ENCODE data around the gene ERC1. TPM values are rescaled to one million over a fixed set of nuclear protein-coding genes. Genes with fewer than 3 reads are reported as not detected.

The ERC1 gene
- polyA plus RNA-seq, 1 donor from 2014 or later = 7.1 TPM

- TF ChIP-seq SMC3 (conservative IDR thresholded peaks at IDR 0.05; ENCODE audit: poor library complexity) (no peak), RAD21 (conservative IDR thresholded peaks at IDR 0.05) (no peak), REST (IDR thresholded peaks at IDR 0.05; ENCODE audit: borderline replicate concordance) (no peak), TAF1 (IDR thresholded peaks at IDR 0.05; ENCODE audit: low read depth) (no peak), POLR2AphosphoS5 (IDR thresholded peaks at IDR 0.05) (no peak)
- TF ChIP-seq, protein P1, sequence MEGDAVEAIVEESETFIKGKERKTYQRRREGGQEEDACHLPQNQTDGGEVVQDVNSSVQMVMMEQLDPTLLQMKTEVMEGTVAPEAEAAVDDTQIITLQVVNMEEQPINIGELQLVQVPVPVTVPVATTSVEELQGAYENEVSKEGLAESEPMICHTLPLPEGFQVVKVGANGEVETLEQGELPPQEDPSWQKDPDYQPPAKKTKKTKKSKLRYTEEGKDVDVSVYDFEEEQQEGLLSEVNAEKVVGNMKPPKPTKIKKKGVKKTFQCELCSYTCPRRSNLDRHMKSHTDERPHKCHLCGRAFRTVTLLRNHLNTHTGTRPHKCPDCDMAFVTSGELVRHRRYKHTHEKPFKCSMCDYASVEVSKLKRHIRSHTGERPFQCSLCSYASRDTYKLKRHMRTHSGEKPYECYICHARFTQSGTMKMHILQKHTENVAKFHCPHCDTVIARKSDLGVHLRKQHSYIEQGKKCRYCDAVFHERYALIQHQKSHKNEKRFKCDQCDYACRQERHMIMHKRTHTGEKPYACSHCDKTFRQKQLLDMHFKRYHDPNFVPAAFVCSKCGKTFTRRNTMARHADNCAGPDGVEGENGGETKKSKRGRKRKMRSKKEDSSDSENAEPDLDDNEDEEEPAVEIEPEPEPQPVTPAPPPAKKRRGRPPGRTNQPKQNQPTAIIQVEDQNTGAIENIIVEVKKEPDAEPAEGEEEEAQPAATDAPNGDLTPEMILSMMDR (IDR thresholded peaks at IDR 0.05; ENCODE audit: poor library complexity, severe bottlenecking) = no peak
- Histone ChIP-seq H3K4me2 (ENCODE audit: low read length) (no peak overlapping the region), H3K9me2 (ENCODE audit: insufficient read depth, low read length) (no peaks in the 10 kb centered on the region), H4K20me1 (ENCODE audit: insufficient read depth) (no peaks in the 10 kb centered on the region), H3K9ac (ENCODE audit: low read length) (no peak overlapping the region), H3K79me2 (replicated peaks; ENCODE audit: insufficient read depth, low read length) (no peaks in the 10 kb centered on the region), H3K27ac (ENCODE audit: low read length) (no peak overlapping the region), H3F3A (ENCODE audit: insufficient read depth, low read length, poor library complexity, severe bottlenecking) (no peaks in the 10 kb centered on the region), H3K27me3 (ENCODE audit: insufficient read depth, low read depth, low read length) (no peaks in the 10 kb centered on the region), H2AFZ (ENCODE audit: low read depth, low read length) (no peak overlapping the region), H3K36me3 (ENCODE audit: insufficient read depth, low read length) (no peaks in the 10 kb centered on the region), H3K4me3 (ENCODE audit: low read length) (no peak overlapping the region), H3K9me3 (ENCODE audit: low read length) (no peaks in the 10 kb centered on the region)
Measured at GRCh38 chr12:1382826-1383225, 391.8 kb downstream of the ERC1 start.

GRCh38 chr12:1383758-1384157 is 392.7 kb downstream of the ERC1 start:
- no peak overlapping the region for H2AFZ ChIP-seq (ENCODE audit: low read depth, low read length)
- no peaks in the 10 kb centered on the region for H3K36me3 ChIP-seq (ENCODE audit: insufficient read depth, low read length)
- H3K9ac ChIP-seq (ENCODE audit: low read length) = no peak overlapping the region
- no peaks in the 10 kb centered on the region for H3K27me3 ChIP-seq (ENCODE audit: insufficient read depth, low read depth, low read length)
- no peaks in the 10 kb centered on the region for H3K9me2 ChIP-seq (ENCODE audit: insufficient read depth, low read length)
- no peak overlapping the region for H3K4me3 ChIP-seq (ENCODE audit: low read length)
- no peak overlapping the region for H3K27ac ChIP-seq (ENCODE audit: low read length)
- H3F3A ChIP-seq (ENCODE audit: insufficient read depth, low read length, poor library complexity, severe bottlenecking) = no peaks in the 10 kb centered on the region
- H3K79me2 ChIP-seq (replicated peaks; ENCODE audit: insufficient read depth, low read length) = no peaks in the 10 kb centered on the region
- no peak overlapping the region for H3K4me2 ChIP-seq (ENCODE audit: low read length)
- TF ChIP-seq EP300 (conservative IDR thresholded peaks at IDR 0.05; ENCODE audit: poor library complexity, severe bottlenecking) (no peak), RAD21 (conservative IDR thresholded peaks at IDR 0.05) (no peak), REST (IDR thresholded peaks at IDR 0.05; ENCODE audit: borderline replicate concordance) (no peak), TAF1 (IDR thresholded peaks at IDR 0.05; ENCODE audit: low read depth) (no peak)
- H3K9me3 ChIP-seq (ENCODE audit: low read length) = no peaks in the 10 kb centered on the region
- no peaks in the 10 kb centered on the region for H4K20me1 ChIP-seq (ENCODE audit: insufficient read depth)

Measured in neural cell (in vitro differentiated cells).